GM18511 (cell line): Measurements from ENCODE around the gene RGL2.
"Not testable (repeated sequence)": the region's sequence is repeated elsewhere in the genome, so short reads cannot be mapped to it uniquely, and the experiment has no call there.

Experiments used
- ATAC-seq: cut with Tn5 transposase; IDR thresholded peaks from one replicate; pipeline ENCODE4 v1.9.1; 2021; ENCODE audit warnings: mild to moderate bottlenecking, moderate library complexity; ENCODE audit not compliant: unreplicated experiment

RGL2 gene, protein sequence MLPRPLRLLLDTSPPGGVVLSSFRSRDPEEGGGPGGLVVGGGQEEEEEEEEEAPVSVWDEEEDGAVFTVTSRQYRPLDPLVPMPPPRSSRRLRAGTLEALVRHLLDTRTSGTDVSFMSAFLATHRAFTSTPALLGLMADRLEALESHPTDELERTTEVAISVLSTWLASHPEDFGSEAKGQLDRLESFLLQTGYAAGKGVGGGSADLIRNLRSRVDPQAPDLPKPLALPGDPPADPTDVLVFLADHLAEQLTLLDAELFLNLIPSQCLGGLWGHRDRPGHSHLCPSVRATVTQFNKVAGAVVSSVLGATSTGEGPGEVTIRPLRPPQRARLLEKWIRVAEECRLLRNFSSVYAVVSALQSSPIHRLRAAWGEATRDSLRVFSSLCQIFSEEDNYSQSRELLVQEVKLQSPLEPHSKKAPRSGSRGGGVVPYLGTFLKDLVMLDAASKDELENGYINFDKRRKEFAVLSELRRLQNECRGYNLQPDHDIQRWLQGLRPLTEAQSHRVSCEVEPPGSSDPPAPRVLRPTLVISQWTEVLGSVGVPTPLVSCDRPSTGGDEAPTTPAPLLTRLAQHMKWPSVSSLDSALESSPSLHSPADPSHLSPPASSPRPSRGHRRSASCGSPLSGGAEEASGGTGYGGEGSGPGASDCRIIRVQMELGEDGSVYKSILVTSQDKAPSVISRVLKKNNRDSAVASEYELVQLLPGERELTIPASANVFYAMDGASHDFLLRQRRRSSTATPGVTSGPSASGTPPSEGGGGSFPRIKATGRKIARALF

DNA sequence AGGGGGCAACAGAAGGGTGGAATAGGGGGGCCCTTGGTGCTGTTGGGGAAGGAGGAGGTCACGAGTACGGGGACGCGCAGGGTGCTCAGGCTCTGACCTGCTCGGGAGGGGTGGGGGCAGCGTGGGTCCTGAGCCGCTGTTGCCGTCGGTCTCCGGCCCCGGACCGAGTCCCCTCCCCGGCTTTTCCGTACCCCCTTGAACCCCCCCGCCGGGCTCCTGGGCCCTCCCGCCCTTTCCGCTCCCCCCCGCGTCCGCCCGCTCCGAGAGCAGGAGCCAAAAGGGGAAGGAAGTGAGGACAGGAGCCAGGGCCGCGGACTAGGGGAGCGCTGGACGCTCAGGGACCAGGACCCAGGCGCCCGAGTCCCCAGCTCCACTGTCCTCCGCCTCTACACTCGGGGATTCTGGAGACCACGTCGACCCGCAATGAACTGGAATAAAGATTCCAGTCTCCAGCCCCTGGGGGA, at the start of gene RGL2:
RGL2 (minus strand) TSS at position 170 of the 464 bp plus-strand sequence. CDS start 332 bp downstream, outside the sequence.
- ATAC-seq = peak; percentile 38

DNA sequence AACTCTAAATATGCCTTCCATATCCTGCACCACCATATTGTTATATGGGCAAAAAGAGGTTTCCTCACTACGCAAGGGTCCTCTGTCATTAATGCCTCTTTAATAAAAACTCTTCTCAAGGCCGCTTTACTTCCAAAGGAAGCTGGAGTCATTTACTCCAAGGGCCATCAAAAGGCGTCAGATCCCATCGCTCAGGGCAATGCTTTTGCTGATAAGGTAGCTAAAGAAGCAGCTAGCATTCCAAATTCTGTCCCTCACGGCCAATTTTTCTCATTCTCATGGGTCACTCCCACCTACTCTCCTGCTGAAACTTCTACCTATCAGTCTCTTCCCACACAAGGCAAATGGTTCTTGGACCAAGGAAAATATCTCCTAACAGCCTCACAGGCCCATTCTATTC, 49.1 kb upstream of the RGL2 start:
- no peak for ATAC-seq

DNA sequence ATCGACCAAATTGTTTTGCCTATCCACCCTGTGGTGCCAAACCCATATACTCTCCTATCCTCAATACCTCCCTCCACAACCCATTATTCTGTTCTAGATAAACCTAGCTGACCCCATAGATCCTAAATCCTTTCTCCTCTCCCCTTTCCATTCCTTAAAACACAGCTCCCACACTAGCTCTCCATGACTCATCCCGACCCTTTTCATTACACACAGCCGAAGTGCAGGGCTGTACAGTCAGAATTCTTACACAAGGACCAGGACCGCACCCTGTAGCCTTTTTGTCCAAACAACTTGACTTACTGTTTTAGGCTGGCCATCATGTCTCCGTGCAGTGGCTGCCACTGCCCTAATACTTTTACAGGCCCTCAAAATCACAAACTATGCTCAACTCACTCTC, 48.2 kb upstream of the RGL2 start:
- not testable (repeated sequence) for ATAC-seq

DNA sequence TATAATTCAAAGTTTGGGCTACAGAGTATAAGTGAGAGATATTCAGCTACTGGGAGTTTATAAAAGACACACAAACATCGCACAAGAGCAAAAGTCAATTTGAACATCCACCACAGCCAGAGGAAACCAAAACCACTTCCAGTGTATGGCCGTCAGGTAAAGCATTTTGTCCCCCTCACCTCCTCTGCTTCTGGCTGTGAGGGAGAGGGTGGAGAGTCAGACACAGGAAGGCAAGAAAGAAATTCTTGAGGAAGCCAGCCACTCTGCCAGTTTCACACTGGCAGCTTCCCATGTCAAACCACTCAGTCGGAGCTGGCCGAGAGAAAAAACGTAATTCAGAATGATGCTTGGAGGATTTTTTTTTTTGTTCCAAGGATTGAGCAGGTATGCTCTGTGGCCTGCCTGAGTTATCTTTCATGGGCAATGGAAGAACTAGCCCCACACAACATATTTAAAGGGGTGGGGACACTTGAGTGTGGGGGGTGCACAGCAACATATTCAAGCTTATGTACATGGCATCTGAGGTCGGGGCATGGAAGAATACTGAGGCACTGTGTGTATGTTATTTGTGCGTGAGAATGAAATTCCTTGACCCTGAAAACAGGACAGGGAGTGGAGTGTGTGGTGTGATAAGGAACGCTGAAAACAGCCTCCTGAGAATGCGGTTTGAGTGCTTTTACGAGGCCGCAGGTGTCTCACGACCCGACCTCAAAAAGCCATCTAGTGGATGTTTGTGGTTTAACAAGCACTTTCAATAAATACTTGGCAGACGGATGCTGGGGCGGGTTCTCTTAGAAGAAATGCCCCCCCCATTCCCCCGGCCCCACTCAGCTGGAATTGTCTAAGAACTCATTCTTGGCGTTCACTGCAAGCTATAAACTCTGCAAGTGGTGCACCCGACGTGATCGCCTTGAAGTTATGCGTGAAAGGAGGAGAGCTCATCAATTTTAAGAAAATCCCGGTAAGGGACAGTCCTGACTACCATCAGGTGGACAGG, 46.3 kb upstream of the RGL2 start:
- ATAC-seq = no peak

DNA sequence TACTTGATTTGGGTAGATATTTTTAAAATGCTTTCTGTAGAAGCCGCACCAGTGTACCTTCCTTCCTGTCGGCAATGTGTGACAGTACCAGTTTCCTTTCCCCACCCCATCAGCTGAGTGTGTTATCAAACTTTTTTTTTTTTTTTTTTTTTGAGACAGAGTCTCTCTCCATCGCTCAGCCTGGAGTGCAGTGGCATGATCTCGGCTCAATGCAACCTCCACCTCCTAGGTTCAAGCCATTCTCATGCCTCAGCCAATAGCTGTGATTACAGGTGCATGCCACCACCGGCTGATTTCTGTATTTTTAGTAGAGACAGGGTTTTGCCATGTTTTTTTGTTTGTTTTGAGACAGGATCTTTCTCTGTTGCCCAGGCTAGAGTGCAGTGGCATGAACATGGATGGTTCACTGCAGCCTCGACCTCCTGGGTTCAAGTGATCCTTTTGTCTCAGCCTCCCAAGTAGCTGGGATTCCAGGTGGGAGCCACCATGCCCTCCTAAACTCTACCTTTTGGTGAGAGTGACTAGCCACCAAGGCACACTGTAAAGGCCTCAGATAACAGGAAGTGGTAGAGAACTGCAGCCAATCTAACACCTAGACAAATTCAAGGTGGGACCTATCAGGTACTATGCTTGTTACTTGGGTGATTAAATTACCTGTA, 45.3 kb upstream of the RGL2 start:
- peak; percentile 68 for ATAC-seq

DNA sequence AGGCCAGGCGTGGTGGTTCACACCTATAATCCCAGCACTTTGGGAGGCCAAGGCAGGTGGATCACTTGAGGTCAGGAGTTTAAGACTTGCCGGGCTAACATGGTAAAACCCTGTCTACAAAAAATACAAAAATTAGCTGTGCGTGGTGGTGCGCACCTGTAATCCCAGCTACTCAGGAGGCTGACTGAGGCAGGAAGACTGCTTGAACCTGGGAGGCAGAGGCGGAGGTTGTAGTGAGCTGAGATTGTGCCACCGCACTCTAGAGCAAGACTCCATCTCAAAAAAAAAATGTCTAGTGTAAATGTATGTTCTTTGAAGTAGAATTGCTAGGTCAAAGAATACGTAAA, 44.8 kb upstream of the RGL2 start:
- ATAC-seq = not testable (repeated sequence)

DNA sequence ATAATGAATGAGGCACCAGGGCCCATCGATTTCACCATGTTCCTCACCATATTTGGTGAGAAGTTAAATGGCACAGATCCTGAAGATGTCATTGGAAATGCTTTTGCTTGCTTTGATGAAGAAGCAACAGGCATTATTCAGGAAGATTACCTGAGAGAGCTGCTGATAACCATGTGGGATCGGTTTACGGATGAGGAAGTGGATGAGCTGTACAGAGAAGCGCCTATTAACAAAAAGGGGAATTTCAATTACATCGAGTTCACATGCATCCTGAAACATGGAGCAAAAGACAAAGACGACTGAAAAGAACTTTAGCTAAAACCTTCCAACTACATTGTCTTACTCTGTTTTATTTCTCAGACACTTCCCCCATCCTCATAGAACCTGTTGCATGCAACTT, 40.5 kb upstream of the RGL2 start:
- ATAC-seq = no peak

DNA sequence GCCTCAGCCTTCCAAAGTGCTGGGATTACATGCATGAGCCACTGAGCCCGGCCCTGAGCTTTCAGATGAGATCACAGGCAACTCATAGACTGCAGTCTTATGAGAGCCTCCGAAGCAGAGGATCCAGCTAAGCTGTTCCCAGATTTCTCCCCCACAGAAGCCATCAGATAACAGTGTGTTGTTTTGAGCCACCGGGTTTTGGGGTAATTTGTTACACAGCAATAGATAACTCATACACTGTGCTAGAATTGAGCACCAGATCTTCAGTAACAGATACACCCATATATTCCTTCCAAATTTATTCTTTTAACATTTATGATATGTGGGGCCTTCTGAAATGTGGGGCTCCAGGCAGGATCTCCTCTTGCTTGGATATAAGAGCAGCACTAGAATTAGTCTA, 37.8 kb upstream of the RGL2 start:
- no peak for ATAC-seq

DNA sequence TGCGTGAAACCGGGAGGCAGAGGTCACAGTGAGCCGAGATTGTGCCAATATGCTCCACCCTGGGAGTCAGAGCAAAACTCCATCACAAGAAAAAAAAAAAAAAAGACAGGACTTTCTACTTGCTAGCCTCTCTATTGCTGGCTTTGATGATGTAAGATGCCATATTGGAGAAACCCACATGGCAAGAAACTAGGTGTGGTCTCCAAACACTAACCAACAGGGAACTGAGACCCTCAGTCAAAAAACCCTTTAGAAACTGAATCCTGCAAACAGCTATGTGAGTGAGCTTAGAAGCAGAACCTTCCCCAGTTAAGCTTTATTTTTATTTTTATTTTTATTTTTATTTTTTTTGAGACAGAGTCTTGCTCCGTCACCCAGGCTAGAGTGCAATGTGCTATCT, 37.2 kb upstream of the RGL2 start:
- no peak for ATAC-seq

DNA sequence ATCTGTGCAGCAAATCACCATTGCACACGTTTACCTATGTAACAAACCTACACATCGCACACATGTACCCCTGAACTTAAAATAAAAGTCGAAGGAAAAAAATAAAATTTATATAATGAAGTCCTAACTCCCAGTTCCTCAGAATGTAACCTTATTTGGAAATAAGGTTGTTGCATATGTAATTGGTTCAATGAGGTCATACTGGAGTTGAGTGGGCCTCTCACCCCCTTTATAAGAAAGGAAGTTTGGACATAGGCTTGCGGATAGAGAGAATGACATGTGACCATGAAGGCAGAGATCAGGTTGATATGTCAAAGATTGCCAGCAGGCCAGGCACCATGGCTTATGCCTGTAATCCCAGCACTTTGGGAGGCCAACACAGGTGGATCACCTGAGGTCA, 34.9 kb upstream of the RGL2 start:
- no peak for ATAC-seq

DNA sequence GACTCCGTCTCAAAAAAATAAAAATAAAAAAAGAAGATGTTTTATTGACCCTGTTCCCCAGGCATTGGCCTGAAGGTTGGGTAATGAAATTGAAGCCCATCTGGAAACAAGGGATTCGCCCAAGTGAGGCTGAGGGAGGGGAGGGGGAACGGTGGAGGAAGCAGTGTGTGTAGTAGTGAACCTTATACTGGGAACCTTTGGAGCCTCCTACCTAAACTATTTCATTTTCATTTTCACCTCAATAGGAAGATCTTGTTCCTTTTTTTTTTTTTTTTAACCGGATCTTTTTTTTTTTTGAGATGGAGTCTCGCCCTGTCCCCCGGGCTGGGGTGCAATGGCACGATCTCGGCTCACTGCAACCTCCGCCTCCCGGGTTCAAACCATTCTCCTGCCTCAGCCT, 32.0 kb upstream of the RGL2 start:
- ATAC-seq = no peak

DNA sequence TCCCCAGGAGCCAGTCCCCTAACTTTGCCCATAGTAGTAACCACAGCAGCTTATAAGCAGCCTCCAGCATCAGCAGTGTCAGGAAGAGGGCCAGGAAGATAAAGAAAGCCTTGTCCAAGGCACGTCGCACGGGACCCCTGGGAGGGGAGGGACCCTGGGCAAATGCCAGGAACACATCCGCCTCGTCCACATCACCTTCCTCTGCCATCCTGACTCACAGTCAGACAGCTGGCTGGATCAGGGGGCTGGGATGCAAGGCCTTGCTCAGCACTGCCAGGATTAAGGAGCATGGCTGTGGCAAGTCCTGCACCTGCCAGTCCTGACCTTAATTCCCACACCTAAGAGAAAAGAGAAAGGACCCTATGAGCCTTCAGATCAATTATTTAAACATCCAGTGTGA, 30.3 kb upstream of the RGL2 start:
- ATAC-seq = no peak

DNA sequence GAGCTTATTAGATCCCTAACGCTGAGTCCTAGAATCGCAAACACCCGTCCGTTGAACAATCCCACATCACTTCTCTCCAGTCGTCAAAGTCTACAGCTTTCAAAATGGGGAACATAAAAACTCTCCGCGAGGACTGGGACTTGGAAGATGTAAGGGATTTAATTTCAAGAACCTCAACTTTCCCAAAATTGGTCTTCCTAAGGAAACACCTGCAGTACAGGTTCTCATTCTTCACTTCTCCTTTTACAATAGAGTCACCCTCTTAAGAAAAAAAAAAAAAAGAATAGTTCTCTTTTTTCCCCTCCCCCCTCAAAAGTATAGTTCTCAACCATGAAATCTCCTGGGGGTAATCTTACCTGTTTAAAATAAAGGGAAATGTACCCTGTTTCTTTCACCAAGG, 25.4 kb upstream of the RGL2 start:
- no peak for ATAC-seq

DNA sequence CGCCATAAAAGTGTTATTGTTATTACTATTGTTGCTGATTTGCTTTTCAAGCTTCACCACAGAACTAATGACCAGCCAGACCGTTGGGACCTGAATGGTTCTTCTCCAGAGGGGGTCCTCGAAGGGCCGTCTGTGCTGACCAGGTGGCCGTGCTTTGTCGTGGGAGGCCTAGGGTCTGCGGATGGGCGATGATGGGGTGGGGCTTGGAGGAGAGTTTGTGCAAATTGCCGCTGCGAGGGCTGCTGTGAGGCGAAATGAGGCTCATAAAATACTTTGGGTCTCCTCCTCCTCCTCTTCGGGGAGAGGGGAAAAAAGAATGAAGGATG, 24.8 kb upstream of the RGL2 start:
- ATAC-seq = no peak

DNA sequence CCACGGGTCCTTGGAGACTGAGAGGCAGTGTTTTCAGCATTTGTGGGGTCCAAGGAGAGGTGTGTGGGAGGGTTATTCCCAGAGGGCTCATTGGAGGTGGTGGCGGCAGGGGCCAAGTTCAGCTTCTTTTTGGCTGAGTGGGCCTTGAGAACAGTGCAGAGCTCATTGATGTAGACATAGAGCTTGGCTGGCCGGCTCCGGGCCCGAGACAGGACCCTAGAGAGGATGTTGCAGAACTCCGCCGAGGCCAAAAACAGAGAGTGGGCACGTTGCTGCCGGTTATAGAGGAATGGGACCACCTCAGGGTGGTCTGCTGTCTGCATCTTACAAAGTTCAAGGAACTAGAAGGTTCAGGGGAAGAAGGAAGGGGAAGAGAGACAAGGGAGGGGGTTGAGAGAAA, 22.5 kb upstream of the RGL2 start:
- ATAC-seq = no peak

DNA sequence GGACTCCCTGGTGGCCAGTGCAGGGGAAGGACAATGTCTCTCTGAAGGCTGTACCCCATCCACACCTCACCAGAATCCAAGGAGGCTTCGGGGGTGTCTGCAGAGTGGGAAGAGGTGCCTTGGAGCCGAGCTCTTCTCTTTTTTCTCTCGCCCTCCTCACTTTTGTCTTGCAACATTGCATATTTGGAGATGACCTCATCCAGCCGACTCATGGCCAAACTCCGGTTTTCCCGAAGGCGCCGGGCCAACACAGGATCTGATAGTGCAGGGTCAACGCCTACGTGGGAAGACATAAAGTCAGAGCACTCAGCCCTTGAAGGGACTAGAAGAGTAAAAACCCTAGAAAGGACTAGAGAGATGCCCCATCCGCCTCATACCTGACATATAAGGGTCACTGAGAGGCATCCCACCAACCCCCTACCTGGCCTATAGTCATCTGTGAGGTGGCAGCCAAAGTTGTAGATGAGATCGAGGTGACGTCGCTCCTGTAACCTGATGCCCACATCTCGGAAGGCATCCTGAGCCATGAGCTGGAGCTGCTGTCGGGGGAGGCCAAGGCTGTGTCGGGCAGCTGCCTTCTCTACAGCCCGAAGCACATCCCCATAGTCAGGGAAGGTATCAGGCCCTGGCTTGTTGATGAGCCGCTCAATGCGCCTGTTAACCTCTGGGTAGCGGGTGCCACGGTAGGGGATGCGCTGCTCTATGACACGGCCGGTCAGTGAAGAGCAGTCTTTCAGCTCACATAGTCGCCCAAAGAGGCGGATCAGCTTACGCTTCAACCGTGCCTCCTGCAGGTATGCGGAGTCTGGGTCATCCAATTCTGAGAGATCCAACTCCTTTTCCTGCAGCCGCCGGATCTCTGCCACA, 21.8 kb upstream of the RGL2 start:
- ATAC-seq = no peak

DNA sequence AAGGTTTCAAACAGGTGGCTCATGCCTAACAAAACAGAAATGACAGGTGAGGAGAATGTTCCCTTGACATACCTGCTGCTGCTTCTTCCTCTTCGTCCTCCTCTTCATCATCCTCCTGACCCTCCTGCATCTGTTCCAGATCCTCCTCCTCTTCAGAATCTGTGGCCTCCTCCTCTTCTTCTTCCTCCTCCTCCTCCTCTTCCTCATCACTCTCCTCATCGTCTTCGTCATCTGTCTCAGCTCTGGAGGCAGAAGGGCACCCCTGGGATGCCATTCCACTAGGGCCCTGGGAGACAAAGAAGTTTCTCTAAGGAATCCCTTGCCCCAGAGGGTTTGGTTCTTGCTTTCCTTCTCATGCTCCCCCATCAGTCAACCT, 21.2 kb upstream of the RGL2 start:
- ATAC-seq = no peak

DNA sequence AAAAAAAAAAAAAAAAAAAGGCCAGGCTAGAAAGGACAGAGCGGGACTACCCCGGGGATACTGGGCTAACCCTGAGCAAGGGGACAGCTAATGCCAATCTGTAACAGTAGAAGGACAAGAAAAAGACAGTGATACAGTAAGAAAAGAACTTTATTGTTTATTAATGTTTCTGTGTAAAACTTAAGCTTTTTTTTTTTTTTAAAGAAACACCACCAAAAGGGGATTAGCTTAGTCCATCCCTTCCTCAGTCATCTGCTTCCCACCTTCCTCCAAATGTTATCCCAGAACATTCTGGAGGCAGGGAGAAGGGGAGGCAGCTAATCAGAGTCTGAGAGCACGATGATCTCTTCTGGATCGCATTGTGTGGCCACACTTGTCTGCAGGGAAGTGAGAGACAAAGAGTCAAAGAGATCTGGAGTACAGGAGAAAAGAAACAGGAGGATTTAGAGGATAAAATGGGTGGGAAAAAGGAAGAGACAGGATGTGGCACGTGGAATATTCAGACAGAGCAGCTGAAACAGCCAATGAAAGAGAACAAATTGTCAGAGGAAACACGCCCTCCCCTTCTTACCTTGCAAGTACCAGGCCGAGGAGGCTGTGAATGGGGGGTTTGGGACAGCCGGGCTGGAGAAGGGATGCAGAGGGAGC, 19.8 kb upstream of the RGL2 start:
- no peak for ATAC-seq

DNA sequence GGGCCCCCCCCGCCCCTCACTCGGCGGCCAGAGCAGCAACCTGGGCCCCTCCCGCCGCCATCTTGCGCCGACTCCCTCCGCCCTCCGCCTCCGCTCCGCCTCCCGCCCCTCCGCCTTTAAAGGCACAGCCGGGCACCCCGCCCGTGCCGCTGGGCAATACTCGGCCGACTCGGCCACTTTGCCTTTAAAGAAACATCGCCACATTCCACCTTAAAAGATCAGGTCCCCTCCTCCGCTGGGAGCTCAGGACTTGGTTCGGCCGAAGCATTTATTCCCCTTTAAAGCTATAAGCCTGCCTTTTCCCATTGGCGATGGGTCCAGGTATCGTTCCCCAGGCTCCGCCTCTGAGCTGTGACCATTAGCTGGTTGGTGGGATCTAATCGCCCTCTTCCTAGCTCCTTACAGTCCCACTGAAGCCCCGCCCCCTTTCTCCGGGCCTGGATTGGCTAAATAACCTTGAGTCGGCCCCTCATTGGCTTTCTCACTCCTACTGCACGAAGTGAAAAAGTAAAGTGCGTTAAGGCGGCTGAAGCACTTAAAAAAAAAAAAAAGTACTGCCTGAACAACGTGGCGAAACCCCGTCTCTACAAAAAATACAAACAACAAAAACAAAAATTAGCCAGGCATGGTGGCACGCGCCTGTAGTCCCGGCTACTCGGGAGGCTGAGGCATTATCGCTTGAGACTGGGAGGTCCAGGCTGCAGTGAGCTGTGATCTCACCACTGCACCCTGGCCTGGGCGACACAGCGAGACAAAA, 19.1 kb upstream of the RGL2 start, which contains the start of gene ZBTB22:
ZBTB22 (minus strand) TSS at position 76 of the 757 bp plus-strand sequence. CDS start 828 bp downstream, outside the sequence.
- ATAC-seq = peak; percentile 54
